HG02840 (cell line): ENCODE results near the gene TMEM91.
A peak's percentile ranks its signal among the peaks of the same experiment; 100 is the strongest.
"Not testable (repeated sequence)": the region's sequence is repeated elsewhere in the genome, so short reads cannot be mapped to it uniquely, and the experiment has no call there.

Experiments used
- ATAC-seq: cut with Tn5 transposase; IDR thresholded peaks from one replicate; pipeline ENCODE4 v1.9.1; 2021; ENCODE audit warnings: mild to moderate bottlenecking, moderate library complexity, moderate number of reproducible peaks; ENCODE audit not compliant: unreplicated experiment, low FRiP score

Gene TMEM91

DNA sequence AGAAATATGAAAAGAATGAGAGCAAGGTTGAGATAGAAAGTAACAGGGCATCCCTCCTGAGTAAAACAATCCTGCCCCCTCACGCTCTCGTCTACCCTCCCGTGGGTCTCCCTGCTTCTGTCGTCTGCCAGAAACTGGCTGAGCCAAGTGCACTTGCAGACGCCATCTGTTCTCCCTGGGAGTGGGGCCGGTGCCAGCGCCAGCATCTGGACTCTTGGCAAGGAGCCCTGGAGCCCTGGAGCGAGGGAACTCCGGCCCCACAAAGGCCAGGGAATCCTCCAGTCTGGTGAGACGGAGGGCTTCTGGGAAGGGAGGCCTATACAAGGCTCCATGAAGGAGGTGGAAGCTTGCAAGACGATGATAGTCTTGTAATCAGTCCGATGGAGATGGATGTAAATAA lies 2.3 kb upstream of the TMEM91 start:
- ATAC-seq: no peak

DNA sequence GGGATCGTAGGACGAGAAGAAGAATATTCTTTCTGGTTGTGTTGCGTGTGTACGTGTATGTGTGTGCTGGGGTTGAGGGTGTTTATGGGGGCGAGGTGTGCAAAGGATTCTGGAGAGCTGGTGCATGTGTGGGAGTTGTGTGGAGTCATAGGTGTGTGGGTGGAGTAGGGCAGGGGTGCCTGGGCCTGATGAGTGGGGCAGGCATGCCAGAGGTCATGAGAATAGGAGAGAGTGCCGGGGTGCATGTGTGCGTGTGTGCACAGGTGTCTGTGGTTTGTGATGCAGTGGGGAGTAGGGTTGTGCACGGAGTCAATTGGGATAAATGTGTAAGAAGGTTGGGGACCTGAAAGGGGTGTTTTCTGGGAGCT lies 649 bp downstream of the TMEM91 start:
- no peak for ATAC-seq

DNA sequence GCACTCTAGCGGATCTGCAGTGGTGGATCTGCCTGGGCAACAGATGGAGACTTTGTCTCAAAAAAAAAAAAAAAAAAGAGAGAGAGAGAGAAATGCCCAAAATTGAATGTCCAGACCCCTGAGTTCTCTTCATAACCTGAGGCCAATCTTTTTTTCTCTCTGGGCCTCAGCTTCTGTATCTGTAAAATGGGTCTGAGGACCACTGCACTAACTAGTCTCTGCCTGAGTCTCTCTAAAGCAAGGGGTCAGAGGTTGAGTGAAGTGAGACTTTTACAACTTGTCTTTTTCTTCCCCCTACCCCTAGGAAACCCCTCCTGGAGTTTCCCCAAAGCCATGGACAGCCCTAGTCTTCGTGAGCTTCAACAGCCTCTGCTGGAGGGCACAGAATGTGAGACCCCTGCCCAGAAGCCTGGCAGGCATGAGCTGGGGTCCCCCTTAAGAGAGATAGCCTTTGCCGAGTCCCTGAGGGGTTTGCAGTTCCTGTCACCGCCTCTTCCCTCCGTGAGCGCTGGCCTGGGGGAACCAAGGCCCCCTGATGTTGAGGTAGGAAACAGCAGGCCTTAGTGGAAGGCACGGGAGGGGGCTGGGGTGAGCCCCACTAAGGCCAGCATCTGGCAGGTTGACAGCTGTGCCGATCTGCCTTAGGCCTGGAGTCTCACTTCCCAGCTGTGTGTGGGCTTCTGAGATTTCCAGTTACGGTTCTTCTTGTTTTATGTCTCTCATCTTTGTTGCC lies 1.8 kb downstream of the TMEM91 start:
- no peak for ATAC-seq

DNA sequence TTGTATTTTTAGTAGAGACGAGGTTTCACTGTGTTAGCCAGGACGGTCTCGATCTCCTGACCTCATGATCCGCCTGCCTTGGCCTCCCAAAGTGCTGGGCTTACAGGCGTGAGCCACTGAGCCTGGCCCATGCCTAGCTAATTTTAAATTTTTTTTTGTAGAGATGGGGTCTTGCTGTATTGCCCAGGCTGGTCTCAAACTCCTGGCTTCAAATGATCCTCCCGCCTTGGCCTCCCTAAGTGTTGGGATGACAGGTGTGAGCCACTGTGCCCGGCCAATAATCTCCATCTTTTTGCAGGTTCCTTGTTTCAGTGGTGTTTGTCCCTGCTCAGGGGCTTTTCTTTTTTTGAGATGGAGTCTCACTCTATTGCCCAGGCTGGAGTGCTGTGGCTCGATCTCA lies 5.2 kb downstream of the TMEM91 start:
- not testable (repeated sequence) for ATAC-seq

DNA sequence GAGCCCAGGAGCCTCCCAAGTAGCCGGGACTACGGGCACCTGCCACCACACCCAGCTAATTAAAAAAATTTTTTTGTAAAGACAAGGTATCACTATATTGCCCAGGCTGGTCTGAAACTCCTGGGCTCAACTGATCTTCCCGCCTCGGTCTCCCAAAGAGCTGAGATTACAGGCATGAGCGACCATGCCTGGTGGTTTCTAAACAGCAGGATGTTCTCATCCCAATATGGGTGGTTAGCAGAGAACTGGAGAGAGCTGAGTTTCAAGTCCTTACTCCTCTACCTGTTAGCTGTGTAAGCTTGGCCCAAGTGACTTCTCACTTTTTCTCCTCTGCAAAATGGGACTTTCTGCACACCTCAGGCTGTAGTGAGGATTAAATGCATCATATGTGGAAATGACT lies 8.0 kb downstream of the TMEM91 start:
- ATAC-seq: no peak

DNA sequence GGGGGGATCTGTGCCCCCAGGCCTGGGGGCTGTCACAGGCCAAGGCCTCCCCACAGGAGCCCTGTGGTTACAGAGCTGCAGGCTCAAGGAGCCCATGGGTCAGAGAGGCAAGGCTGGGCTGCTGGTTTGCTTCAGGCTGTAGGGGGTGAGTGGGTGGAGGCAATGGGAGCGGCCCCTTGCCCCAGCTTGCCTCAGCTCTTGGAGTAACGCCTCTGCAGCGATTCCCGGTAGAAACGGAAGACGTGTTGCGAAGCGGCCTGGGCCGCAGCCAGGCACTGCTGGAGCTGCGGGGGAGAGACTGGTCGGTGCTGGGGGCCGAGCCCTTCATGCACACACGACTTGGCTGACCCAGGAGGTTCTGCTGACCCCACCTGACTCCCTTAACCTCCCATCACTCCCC lies 10.1 kb downstream of the TMEM91 start:
- ATAC-seq: no peak

DNA sequence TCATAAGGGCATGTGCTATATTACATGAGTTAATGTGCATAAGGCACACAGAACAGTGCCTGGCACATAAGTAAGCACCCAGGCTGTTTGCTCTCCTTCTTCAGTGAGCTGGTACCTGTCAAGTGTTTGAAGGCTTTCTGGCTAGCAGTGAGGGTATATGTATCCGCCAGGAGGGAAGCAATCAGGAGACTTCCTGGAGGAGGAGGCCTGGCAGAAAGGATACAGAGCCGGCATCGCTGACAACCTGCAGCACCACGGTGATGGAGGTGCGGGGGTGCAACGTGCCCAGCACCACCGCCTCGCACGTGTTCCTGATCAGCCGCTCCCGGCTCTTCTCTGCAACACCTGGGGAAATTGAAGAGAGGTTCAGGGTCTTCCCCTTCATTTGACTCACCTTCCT lies 15.3 kb downstream of the TMEM91 start:
- no peak for ATAC-seq

DNA sequence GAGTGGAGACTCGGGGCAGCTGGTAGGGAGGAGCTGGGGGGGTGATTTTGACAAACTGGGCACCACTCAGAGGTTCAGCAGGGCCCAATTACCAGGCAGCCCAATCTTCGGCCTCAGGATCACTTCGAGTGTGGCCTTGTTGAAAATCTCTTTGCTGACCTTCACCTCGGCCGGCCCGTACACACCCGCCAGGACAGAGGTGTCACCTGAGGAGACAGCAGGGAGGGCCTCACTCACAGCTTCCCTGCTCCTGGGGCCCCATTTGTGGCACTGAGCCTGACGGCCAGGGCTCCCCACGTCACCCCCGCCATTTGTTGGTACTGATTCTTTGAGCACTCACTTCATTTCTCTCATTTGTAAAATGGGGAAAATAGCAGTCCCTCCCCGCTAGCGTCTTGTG lies 16.4 kb downstream of the TMEM91 start:
- no peak for ATAC-seq

DNA sequence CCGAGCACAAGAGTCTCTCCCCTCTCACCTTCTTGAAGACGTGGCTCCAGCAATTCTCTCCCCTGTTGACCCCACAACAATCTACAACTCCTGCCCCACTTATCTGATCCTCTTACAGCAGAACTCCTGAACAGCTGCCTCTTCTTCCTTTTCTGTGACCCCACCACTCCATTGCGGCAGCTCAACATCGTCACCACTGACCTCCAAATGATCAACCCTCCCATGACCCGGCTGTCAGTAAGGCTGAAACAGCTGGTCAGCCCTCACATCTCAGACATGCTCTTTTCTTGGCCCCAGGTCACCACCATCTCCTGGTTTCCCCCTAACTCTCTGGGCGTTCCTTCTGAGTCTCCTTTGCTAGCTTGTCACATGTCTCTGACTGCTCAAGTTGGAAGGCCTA lies 19.0 kb downstream of the TMEM91 start:
- ATAC-seq: no peak

DNA sequence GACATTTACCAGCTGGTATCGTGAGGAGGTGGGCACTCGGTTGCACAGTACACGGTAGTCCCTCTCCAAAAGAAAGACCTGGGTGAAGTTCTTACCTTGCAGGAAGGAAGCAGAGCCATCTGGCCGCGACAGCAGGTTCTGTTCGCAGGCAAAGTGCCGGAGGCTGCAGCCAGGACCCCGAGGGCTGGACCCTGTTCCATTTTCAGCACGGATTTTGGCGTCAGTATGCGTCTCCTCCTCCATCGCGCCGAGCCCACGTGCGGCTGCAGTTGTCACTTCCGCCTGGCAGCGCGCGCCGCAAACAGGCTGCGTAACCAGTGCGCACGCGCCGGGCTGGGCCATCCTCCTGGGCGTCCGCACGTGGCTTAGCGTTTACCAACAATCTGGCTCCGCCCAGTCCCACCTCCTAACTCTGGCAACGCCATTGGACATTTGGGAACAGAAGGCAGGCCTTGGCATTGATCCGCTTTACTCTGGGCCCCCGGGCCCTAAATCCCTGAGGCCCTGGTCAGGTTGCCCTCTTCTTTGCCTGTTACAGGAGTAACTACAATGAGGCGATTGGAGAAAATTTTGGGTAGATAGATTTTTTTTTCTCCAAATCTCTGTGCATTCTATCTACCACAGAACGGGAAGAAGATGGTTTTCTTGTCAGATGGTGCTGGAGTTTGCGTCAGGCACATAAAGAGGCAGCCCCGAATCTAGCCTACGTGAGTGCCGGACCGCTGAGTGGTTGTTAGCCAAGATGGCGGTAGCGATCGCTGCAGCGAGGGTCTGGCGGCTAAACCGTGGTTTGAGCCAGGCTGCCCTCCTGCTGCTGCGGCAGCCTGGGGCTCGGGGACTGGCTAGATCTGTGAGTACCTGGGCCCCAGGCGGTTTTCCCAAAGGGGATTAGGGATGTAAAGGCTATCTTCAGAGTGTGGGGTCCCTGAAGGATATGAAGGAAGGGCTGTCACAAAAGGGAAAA lies 21.0 kb downstream of the TMEM91 start, which contains the start of the genes BCKDHA and EXOSC5:
BCKDHA (plus strand) TSS at position 733 of the 964 bp plus-strand sequence; CDS start at position 743, 10 bp downstream.
EXOSC5 (minus strand) TSS at position 274 of the 964 bp plus-strand sequence; CDS start at position 243, 31 bp downstream.
- ATAC-seq: peak; percentile 95

DNA sequence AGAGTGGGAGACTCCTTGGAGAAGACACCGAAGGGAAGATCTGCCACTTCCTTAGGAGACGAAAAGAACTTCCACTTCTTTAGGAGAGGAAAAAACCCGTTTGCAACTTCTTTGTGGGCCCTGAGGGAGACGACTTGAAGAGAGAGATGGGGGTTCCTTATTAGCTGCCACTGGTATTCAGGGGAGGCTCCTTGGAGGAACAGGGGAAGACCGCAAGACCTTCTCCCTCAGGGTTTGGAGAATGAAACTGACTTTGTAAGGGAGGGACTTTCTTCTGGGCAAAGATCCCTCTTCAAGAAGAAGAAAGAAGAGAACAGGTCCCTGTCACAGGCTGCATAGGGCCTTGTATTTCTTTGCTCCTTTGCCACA lies 21.7 kb downstream of the TMEM91 start:
- no peak for ATAC-seq

DNA sequence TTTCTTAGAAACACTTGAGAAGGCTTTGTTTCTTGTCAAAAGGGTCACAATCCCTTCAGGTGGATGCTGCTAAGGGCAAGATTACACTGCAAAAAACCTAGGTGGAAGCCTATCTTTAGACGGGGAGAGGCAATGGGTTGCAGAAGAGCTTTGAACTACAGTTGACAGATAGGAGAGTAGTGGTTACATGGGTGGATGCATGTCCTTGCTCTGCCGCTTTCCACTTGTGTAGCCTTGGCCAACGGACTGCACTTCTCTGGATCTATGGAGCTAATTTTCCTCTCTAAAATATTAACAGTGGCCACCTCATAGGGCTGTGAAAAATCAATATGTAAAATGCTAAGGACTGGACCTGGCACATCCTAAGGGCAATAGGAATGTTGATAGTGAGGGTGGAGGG lies 22.3 kb downstream of the TMEM91 start:
- no peak for ATAC-seq

DNA sequence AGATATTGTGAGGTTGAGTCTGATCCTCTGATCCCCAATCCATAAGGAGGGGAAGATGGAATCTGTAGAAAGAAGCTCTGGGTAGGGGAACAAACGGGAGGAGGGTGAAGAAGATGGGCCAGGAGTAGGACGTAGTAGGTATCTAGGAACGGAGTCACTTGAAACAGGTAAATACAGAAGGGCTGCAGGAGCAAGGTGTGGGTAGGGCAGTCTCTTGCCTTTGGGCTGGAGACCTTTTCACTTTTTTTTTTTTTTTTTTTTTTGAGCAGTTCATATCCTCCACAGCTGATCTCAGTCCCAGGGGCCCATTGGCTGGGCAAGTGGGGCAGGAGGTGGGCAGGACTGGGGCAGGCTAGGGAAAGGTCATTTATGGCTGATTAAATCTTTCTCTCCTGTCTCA lies 22.8 kb downstream of the TMEM91 start:
- ATAC-seq: no peak

DNA sequence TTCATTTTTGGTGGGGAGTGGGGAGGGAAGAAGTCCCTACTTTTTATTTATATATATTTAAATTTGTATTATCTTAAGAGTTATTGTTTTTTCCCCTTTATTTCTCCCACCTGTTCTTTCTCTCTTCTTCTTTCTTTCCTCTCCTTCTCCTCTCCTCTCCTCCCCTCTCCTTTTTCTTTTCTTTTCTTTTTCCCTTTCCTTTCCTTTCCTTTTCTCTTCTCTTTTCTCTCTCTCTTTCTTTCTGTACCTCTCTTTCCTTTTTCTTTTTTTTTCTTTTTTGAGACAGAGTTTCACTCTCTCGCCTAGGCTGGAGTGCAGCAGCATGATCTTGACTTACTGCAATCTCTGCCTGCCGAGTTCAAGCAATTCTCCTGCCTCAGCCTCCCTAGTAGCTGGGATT lies 23.2 kb downstream of the TMEM91 start:
- ATAC-seq: no peak

DNA sequence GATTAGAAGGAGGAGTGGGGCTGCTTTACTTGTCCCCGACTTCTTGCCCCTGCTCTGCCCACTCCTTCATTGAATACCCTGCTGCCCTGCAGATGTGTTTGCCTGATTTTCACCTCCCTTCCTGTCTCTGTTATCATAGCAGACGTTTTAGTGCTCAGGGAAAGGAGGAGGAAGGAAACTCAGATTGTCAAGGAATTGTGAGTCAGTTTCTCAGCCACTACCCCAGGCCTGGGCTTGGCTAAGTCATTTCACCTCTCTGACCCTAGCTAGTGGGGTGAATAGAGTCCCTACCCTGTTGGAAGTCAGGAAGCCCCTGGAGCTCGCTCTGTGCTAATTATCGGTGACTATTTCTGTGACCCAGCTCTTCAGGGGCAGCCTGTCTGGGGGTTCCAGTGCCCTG lies 25.1 kb downstream of the TMEM91 start:
- no peak for ATAC-seq

DNA sequence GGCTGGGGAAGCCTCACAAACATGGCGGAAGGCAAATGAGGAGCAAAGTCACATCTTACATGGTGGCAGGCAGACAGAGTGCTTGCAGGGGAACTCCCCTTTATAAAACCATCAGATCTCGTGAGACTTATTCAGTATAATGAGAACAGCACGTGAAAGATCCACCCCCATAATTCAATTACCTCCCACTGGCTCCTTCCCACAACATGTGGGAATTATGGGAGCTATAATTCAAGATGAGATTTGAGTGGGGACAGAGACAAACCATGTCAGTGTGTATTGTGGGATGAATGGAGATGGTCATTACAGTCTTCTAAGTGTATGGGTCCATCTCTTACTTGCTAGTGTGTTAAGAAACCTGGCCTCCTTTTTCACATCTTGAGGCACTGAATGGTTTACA lies 25.7 kb downstream of the TMEM91 start:
- no peak for ATAC-seq

DNA sequence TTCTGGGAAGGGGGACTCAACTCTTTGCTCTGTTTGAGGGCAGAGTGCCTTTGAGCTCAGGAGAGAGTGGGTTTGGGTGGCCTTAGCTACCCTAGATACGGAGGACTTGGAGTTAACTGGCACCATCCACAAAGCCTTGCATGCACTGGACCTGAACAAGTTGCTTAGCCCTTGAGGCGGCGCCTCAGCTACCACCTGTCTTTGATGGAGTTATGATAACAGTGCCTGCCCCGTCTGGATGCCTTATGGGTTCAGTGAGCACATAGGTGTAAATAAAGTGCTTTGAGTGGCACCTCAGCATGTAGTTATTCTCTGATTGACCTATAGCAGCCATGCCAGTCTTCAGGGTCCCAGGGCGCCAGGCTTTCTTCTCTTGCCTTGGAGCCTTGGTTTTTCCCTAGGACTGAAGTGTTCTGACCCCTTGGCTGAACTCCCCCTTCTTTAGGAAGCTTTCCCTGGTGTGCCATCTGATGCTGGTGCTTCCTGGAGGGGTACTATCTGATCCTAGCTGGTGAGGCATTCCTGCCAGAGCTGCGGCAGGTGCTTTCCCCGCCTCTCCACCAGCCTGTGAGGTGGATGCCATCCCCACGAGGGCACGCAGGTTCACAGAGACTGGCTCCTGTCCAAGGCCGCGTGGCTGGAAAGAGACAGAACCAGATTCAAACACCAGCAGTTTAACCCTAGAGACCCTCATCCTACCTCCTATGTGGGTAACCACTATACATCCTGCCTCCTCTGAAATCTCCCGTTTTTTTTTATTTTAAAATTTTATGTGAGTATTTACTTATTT lies 27.0 kb downstream of the TMEM91 start:
- no peak for ATAC-seq

DNA sequence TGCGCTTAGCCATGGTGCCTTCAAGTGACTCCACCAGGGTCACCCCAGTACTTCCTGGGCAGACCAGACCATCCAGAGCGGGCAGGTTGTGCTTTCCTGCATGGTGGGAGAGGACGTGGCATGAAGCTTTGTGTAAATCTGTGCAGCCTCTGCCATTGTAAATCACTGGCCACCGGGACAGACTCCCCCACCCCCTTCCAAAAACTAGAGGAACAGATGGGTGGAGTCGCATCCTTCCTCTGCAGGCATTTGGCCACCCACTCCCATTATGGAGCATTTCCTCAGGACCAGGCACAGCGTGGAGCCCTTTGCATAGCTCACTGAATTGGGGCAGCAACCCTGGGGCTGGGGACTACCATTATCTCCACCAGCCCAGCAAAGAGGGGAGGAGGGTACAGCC lies 29.4 kb downstream of the TMEM91 start:
- ATAC-seq: no peak

DNA sequence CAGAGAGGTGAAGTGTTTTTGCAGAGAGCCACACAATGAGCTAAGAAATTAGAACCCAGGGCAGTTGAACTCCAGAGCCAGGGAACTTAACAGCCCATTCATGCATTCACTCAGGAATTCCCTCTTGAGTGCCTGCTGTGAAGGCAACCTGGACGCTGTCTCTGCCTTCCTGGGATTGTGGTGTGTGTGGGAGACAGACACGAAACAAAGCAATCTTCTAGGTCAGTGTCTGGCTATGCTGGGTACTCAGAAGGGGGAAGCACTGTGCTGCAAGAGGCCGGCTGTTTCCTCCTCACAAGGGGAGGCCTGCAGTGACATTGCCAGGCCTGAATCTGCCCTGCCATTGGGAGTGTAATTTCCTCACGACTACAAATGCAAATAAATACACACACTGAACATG lies 30.9 kb downstream of the TMEM91 start:
- ATAC-seq: no peak

DNA sequence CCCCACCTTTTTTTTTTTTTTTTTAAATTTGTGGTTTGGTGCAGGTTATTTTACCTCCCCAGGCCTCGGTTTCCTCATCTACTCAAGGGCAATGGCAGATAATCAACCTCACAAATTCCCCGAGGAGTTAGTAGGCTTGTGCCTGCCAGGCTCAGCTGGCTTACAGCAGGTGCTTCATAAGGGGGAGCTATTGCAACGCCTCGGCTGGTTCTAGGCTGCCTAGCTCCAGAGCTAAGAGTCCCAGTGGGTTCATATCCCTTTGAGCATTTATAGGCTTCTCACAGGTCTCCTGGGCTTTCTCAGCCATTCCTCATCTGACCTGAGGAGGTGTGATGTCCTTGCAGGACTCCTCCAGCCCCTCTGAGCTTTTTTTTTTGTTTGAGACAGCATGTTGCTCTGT lies 31.9 kb downstream of the TMEM91 start:
- no peak for ATAC-seq

DNA sequence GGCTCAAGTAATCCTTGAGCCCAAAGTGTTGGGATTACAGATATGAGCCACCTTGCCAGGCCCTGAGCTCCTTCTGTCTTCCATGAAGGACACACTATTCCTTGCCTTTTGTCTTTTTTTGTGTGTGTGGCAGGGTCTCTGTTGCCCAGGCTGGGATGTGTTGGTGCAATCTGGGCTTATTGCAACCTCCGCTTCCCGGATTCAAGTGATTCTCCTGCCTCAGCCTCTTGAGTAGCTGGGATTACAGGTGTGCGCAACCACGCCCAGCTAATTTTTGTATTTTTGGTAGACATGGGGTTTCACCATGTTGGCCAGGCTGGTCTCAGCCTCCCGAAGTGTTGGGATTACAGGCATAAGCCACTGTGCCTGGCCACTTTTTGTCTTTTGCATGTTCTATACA lies 32.5 kb downstream of the TMEM91 start:
- ATAC-seq: not testable (repeated sequence)
